Endothelial cell of umbilical vein (primary cell): ENCODE measurements around the gene ZC3H12C. TPM values are rescaled to one million over a fixed set of nuclear protein-coding genes. Genes with fewer than 3 reads are reported as not detected.
A peak's percentile ranks its signal among the peaks of the same experiment; 100 is the strongest.

ENCODE experiments used
- BruUV-seq: library from RNA; stranded (reverse); fragments of 400-500 nt; replicated peaks from 2 replicates; lab custom pipeline; 2021; lab: Mats Ljungman, UMichigan
- CTCF ChIA-PET: fragments of 300-600, 350-600 bp; sonication (Branson Sonifier 250); formaldehyde crosslinking; loops from one replicate; lab custom pipeline; 2021; ENCODE audit warnings: antibody characterized with exemption, inconsistent platforms; lab: Charles Lee
- POLR2A ChIA-PET: fragments of 300-600, 350-600 bp; sonication (Branson Sonifier 250); formaldehyde crosslinking; loops from one replicate; lab custom pipeline; 2021; ENCODE audit warnings: antibody characterized with exemption, inconsistent platforms; lab: Charles Lee
- DNase-seq: peaks from one replicate; pipeline ENCODE4 v3.0.0-alpha.2; 2011; ENCODE audit warnings: low read depth, low spot score
- FAIRE-seq: peaks from 2 replicates; lab custom pipeline; 2011; peaks lifted over from hg19 to GRCh38; lab: Jason Lieb, UNC
- H2AFZ ChIP-seq: 2 replicates; pipeline ENCODE4 v1.6.0; 2012; ENCODE audit warnings: low read depth, low read length, control low read depth, inconsistent platforms
- H3K27ac ChIP-seq: 2 replicates; pipeline ENCODE4 v1.5.1; 2011; ENCODE audit warnings: low read depth, mild to moderate bottlenecking, control low read depth, low read length, moderate library complexity; ENCODE audit not compliant: insufficient read depth
- H3K27me3 ChIP-seq, 2 experiments: 2 replicates each; pipeline versions ENCODE4 v1.6.0 to v1.6.1; 2011; ENCODE audit warnings: low read length in 2 of 2, mixed read lengths in 1 of 2; ENCODE audit not compliant: control insufficient read depth in 2 of 2, insufficient read depth in 2 of 2
- H3K36me3 ChIP-seq, 2 experiments: 2 replicates in 1 of 2; 3 replicates in 1 of 2; pipeline ENCODE4 v1.5.1; 2011; ENCODE audit warnings: low read length in 2 of 2, mild to moderate bottlenecking in 1 of 2, moderate library complexity in 1 of 2; ENCODE audit not compliant: control insufficient read depth in 2 of 2, insufficient read depth in 2 of 2; ENCODE audit errors: extremely low read depth in 1 of 2
- H3K4me1 ChIP-seq: 3 replicates; pipeline ENCODE4 v1.5.1; 2011; ENCODE audit warnings: mild to moderate bottlenecking, low read length; ENCODE audit not compliant: control insufficient read depth, insufficient read depth; ENCODE audit errors: extremely low read depth
- H3K4me2 ChIP-seq: 2 replicates; pipeline ENCODE4 v1.6.1; 2011; ENCODE audit warnings: low read length, control low read depth, mixed read lengths; ENCODE audit not compliant: insufficient read depth
- H3K4me3 ChIP-seq, 3 experiments: fragments of 200-600 bp in 1 of 3; sonication (generic), shearing (Covaris generic) in 1 of 3; replicated peaks in 1 of 3; 2 replicates each; pipeline ENCODE4 v1.5.1; 2011 to 2016; ENCODE audit warnings: control low read depth in 3 of 3, low read length in 3 of 3, mild to moderate bottlenecking in 2 of 3, inconsistent platforms in 1 of 3, low read depth in 1 of 3, moderate library complexity in 1 of 3; ENCODE audit not compliant: insufficient read depth in 1 of 3
- H3K79me2 ChIP-seq: 2 replicates; pipeline ENCODE4 v1.6.0; 2012; ENCODE audit warnings: low read length, inconsistent platforms; ENCODE audit not compliant: control insufficient read depth, insufficient read depth
- H3K9ac ChIP-seq: replicated peaks from 2 replicates; pipeline ENCODE3; 2011; ENCODE audit warnings: low read length, control low read depth; ENCODE audit not compliant: insufficient read depth; ENCODE audit errors: extremely low read depth
- H3K9me1 ChIP-seq: replicated peaks from 3 replicates; pipeline ENCODE4 v1.6.0; 2011; ENCODE audit warnings: mild to moderate bottlenecking, low read length; ENCODE audit not compliant: control insufficient read depth, insufficient read depth; ENCODE audit errors: extremely low read depth
- H3K9me3 ChIP-seq: replicated peaks from 2 replicates; pipeline ENCODE4 v1.5.1; 2012; ENCODE audit warnings: low read length, inconsistent platforms; ENCODE audit not compliant: control insufficient read depth, insufficient read depth
- H4K20me1 ChIP-seq: replicated peaks from 2 replicates; pipeline ENCODE3; 2011; ENCODE audit warnings: mild to moderate bottlenecking, low read length; ENCODE audit not compliant: control insufficient read depth, insufficient read depth; ENCODE audit errors: extremely low read depth
- CTCF ChIP-seq, 2 donors: IDR thresholded peaks; 1 replicate in 1 of 2; 2 replicates in 1 of 2; pipeline ENCODE4 v1.5.1; 2011; ENCODE audit warnings: low read length in 2 of 2, mild to moderate bottlenecking in 2 of 2, moderate library complexity in 2 of 2, control low read depth in 1 of 2, inconsistent platforms in 1 of 2, low read depth in 1 of 2; ENCODE audit not compliant: insufficient read depth in 1 of 2; ENCODE audit errors: extremely low read depth in 1 of 2
- EZH2 ChIP-seq: IDR thresholded peaks from 2 replicates; pipeline ENCODE4 v1.6.1; 2012; ENCODE audit warnings: borderline replicate concordance, low read depth, mild to moderate bottlenecking, moderate library complexity, low read length, inconsistent platforms; ENCODE audit not compliant: severe bottlenecking
- FOS ChIP-seq: IDR thresholded peaks from 2 replicates; pipeline ENCODE4 v1.6.1; 2011; ENCODE audit warnings: mild to moderate bottlenecking, low read length, moderate library complexity, borderline replicate concordance; ENCODE audit not compliant: insufficient read depth
- GATA2 ChIP-seq: IDR thresholded peaks from 2 replicates; pipeline ENCODE4 v1.7.0; 2011; ENCODE audit warnings: low read depth, mild to moderate bottlenecking, moderate library complexity, mixed read lengths, low read length; ENCODE audit not compliant: insufficient read length, insufficient read depth
- JUN ChIP-seq: IDR thresholded peaks from 2 replicates; pipeline ENCODE4 v1.6.1; 2011; ENCODE audit warnings: borderline replicate concordance, low read depth; ENCODE audit not compliant: insufficient read length, insufficient read depth
- MAX ChIP-seq: IDR thresholded peaks from 2 replicates; pipeline ENCODE4 v1.6.1; 2011; ENCODE audit not compliant: insufficient read depth, insufficient read length
- MYC ChIP-seq: IDR thresholded peaks from one replicate; pipeline ENCODE4 v1.6.1; 2011; ENCODE audit warnings: mild to moderate bottlenecking, low read depth, low read length
- POLR2A ChIP-seq: IDR thresholded peaks from 2 replicates; pipeline ENCODE4 v1.6.1; 2012; ENCODE audit warnings: low read depth, mild to moderate bottlenecking, control low read depth, low read length
- POLR2AphosphoS5 ChIP-seq: IDR thresholded peaks from 2 replicates; pipeline ENCODE4 v1.6.1; 2012; ENCODE audit warnings: low read depth, mild to moderate bottlenecking, control low read depth, low read length, moderate library complexity; ENCODE audit not compliant: insufficient read depth
- dilution Hi-C: fragments of 300-500 bp; cut with MboI; formaldehyde crosslinking; loops from one replicate; pipeline ENCODE4 v1.15.0; 2019; ENCODE audit warnings: low sequenced_read_pairs; ENCODE audit not compliant: extremely low pct_ligation_motif_present
- intact Hi-C: fragments of 100-400 bp; cut with micrococcal nuclease; formaldehyde crosslinking; loops from one replicate; pipeline ENCODE4 v1.10.0; 2022
- polyA plus RNA-seq, 4 experiments: library from polyadenylated mRNA; depleted of rRNA in 3 of 4; stranded (reverse) in 3 of 4; unstranded in 1 of 4; fragments of >200 nt; gene quantifications; 2 replicates each; pipeline versions ENCODE4 v1.2.1 to v1.2.3, GENCODE V29; 2011 to 2012; ENCODE audit warnings: missing spikeins in 1 of 4
- total RNA-seq: library from RNA; stranded (reverse); gene quantifications from 2 replicates; pipeline ENCODE4 v1.2.3, GENCODE V29; 2021

ZC3H12C gene
- total and polyA plus RNA-seq, 2 donors (not counting 3 experiments of a cell fraction or from before 2014, with no cell fraction given): 5.5 to 14.7 TPM

GRCh38 chr11:110196241-110196754, 103.1 kb downstream of the ZC3H12C start:
- ChIA-PET CTCF (interaction anchor here (0.9 to 7.0 kb wide), 8 partner anchors 38 to 257 kb away, joined by 3 to 143 read pairs (median 4); partner anchors contain the start of genes FDX1 and ZC3H12C), POLR2A (no interaction called here)
- H3K4me1 ChIP-seq: peaks cover 36% of the 10 kb centered on the region
- DNase-seq (peak; percentile 45), FAIRE-seq (peak; percentile 87)
- H3K27ac ChIP-seq: peak overlapping the region; percentile 78
- H3K79me2 ChIP-seq: no peaks in the 10 kb centered on the region
- H3K9me1 ChIP-seq: no peaks in the 10 kb centered on the region
- no peaks in the 10 kb centered on the region for H3K36me3 ChIP-seq
- H4K20me1 ChIP-seq: no peaks in the 10 kb centered on the region
- no TSS peak for BruUV-seq
- dilution Hi-C loops (no loop called here), intact Hi-C loops (loop anchor here (1.0 to 2.0 kb wide), 2 partner anchors 22 to 47 kb away; no protein-coding TSS in a partner anchor)
- no peak overlapping the region for H3K4me3 ChIP-seq
- H3K27me3 ChIP-seq: no peaks in the 10 kb centered on the region
- peak overlapping the region; percentile 33 for H3K9ac ChIP-seq
- TF ChIP-seq EZH2 (no peak), MAX (no peak), GATA2 (peak; percentile 92), CTCF (IDR thresholded peaks at IDR 0.05; ENCODE audit: extremely low read depth in 1 of 2, insufficient read depth in 1 of 2, low read depth in 1 of 2, low read length in 2 of 2) (no peak), JUN (peak; percentile 66), MYC (no peak), POLR2A (peak; percentile 42), POLR2AphosphoS5 (peak; percentile 66), FOS (peak; percentile 79)
- no peaks in the 10 kb centered on the region for H3K9me3 ChIP-seq
- H3K4me2 ChIP-seq: peak overlapping the region; percentile 45
- H2AFZ ChIP-seq: no peak overlapping the region
